Neural progenitor cell (in vitro differentiated cells): ENCODE results near the gene TMEM108. TPM values are rescaled to one million over a fixed set of nuclear protein-coding genes. Genes with fewer than 3 reads are reported as not detected.
A peak's percentile ranks its signal among the peaks of the same experiment; 100 is the strongest.

Experiments used
- DNase-seq: peaks from one replicate; pipeline ENCODE4 v3.0.0-alpha.2; 2016; ENCODE audit warnings: low spot score
- H2AFZ ChIP-seq: fragments of 200-600 bp; sonication (generic); replicated peaks from 2 replicates; pipeline ENCODE4 v1.6.1; 2016; ENCODE audit warnings: antibody characterized with exemption
- H3F3A ChIP-seq: fragments of 200-600 bp; sonication (generic); 2 replicates; pipeline ENCODE4 v1.6.1; 2016; ENCODE audit warnings: antibody characterized with exemption, low read depth
- H3K27ac ChIP-seq: fragments of 200-600 bp; sonication (generic); 2 replicates; pipeline ENCODE4 v1.5.1; 2016; ENCODE audit warnings: mild to moderate bottlenecking
- H3K27me3 ChIP-seq: fragments of 200-600 bp; sonication (generic); 2 replicates; pipeline ENCODE4 v1.6.1; 2016; ENCODE audit warnings: mild to moderate bottlenecking, moderate library complexity
- H3K36me3 ChIP-seq: fragments of 200-600 bp; sonication (generic); 2 replicates; pipeline ENCODE4 v1.5.1; 2016
- H3K4me1 ChIP-seq: fragments of 200-600 bp; sonication (generic); 2 replicates; pipeline ENCODE4 v1.6.1; 2016; ENCODE audit warnings: mixed run types
- H3K4me2 ChIP-seq: fragments of 200-600 bp; sonication (generic); 2 replicates; pipeline ENCODE4 v1.6.1; 2016
- H3K4me3 ChIP-seq: fragments of 200-600 bp; sonication (generic); 2 replicates; pipeline ENCODE4 v1.5.1; 2016
- H3K79me2 ChIP-seq: fragments of 200-600 bp; sonication (generic); 2 replicates; pipeline ENCODE4 v1.6.1; 2016; ENCODE audit warnings: low read depth
- H3K9ac ChIP-seq: fragments of 200-600 bp; sonication (generic); 2 replicates; pipeline ENCODE4 v1.6.1; 2016
- H3K9me3 ChIP-seq: fragments of 200-600 bp; sonication (generic); 2 replicates; pipeline ENCODE4 v1.5.1; 2016; ENCODE audit warnings: low read depth
- H4K20me1 ChIP-seq: fragments of 200-600 bp; sonication (generic); 2 replicates; pipeline ENCODE4 v1.6.1; 2016; ENCODE audit warnings: low read depth
- H3K27ac Mint-ChIP-seq: 3 replicates; pipeline ENCODE4 v1.8.0; 2021; ENCODE audit warnings: mixed read lengths
- H3K27me3 Mint-ChIP-seq: 2 replicates; pipeline ENCODE4 v1.8.0; 2022; ENCODE audit warnings: low read depth, mild to moderate bottlenecking, inconsistent platforms, moderate library complexity, mixed read lengths; ENCODE audit not compliant: insufficient read depth
- H3K36me3 Mint-ChIP-seq: 3 replicates; pipeline ENCODE4 v1.8.0; 2021; ENCODE audit warnings: mixed read lengths
- H3K4me1 Mint-ChIP-seq: 3 replicates; pipeline ENCODE4 v1.8.0; 2021; ENCODE audit warnings: mixed read lengths
- H3K4me3 Mint-ChIP-seq: 3 replicates; pipeline ENCODE4 v1.8.0; 2021; ENCODE audit warnings: mild to moderate bottlenecking, moderate library complexity, mixed read lengths
- H3K9me3 Mint-ChIP-seq: 3 replicates; pipeline ENCODE4 v1.8.0; 2020; ENCODE audit warnings: mixed read lengths
- EZH2 ChIP-seq: fragments of 200-600 bp; sonication (generic); IDR thresholded peaks from 2 replicates; pipeline ENCODE4 v1.6.1; 2017; ENCODE audit warnings: antibody characterized with exemption, mild to moderate bottlenecking, moderate library complexity
- EZH2phosphoT487 ChIP-seq: fragments of 200-600 bp; sonication (generic); IDR thresholded peaks from 2 replicates; pipeline ENCODE4 v1.6.1; 2017; ENCODE audit warnings: antibody characterized with exemption
- total RNA-seq: library from RNA; depleted of rRNA; stranded (reverse); fragments of >200 nt; gene quantifications from 2 replicates; pipeline ENCODE4 v1.2.3, GENCODE V29; 2015; ENCODE audit warnings: low replicate concordance
- TF ChIP-seq, protein P1 (sequence below): fragments of 200-600 bp; sonication (generic); IDR thresholded peaks from 2 replicates; pipeline ENCODE4 v1.5.1; 2017; ENCODE audit warnings: antibody characterized with exemption, mild to moderate bottlenecking

Gene TMEM108
- total RNA-seq, 1 donor from 2014 or later: 4.8 TPM

DNA sequence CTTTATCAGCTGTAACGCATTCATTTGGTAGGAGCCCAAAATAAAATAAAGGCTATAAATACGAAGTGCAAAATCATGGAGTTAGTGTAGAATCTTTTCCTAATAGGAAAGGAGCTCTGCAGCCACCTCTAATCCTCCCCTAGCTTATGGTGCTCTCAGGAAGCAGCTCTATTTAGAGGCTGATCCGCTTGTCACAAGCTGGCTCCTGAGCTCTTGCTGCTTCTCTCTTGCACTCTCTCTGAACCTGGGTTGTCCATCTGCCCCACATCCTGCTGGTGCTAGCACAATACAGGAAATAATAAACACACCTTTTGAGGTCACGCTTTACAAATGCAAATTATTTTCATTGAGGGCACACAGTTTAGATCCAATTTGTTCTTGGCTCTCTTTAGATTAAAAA lies 324.3 kb downstream of the TMEM108 start:
- H3K36me3 ChIP-seq: no peaks in the 10 kb centered on the region
- Mint-ChIP-seq H3K4me3 (no peak overlapping the region), H3K36me3 (no peaks in the 10 kb centered on the region), H3K9me3 (no peaks in the 10 kb centered on the region), H3K27ac (no peak overlapping the region), H3K4me1 (peaks cover 16% of the 10 kb centered on the region), H3K27me3 (peaks cover 2% of the 10 kb centered on the region)
- H3K27ac ChIP-seq: no peak overlapping the region
- no peak overlapping the region for H3K4me3 ChIP-seq
- no peaks in the 10 kb centered on the region for H3K9me3 ChIP-seq
- no peaks in the 10 kb centered on the region for H3F3A ChIP-seq
- no peak overlapping the region for H2AFZ ChIP-seq
- H3K4me2 ChIP-seq: peak overlapping the region; percentile 32
- H3K9ac ChIP-seq: no peak overlapping the region
- H4K20me1 ChIP-seq: no peaks in the 10 kb centered on the region
- H3K27me3 ChIP-seq: no peaks in the 10 kb centered on the region
- peaks cover 13% of the 10 kb centered on the region for H3K4me1 ChIP-seq
- H3K79me2 ChIP-seq: no peaks in the 10 kb centered on the region
- TF ChIP-seq EZH2 (no peak), EZH2phosphoT487 (no peak)
- DNase-seq: peak; percentile 35

DNA sequence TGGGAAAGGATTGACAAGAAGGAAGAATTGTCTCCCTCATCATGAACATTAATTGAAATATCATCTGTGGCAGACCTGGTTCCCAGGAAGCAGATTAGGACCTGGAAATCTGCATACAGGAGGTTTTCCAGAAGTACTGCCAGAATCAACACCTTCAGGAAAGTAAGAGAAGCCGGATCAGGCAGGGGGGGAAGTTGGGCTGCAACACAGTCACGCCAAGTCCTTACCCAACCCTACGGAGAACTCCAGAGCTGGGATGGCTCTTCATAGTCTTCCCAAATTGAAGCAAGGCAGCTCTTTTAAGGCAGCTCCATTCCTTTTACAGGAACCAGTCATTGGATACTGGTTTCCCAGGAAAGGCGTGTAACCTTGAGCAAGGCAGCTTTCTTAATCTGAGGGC lies 326.5 kb downstream of the TMEM108 start:
- DNase-seq: no peak

GRCh38 chr3:133366921-133367320 lies 328.7 kb downstream of the TMEM108 start:
- DNase-seq: no peak
- H3K36me3 Mint-ChIP-seq: no peaks in the 10 kb centered on the region
- H3K4me3 ChIP-seq: no peak overlapping the region
- H3K4me1 ChIP-seq: peaks cover 12% of the 10 kb centered on the region
- no peak overlapping the region for H3K4me2 ChIP-seq
- peaks cover 19% of the 10 kb centered on the region for H3K4me1 Mint-ChIP-seq
- H3K27ac ChIP-seq: no peak overlapping the region
- no peaks in the 10 kb centered on the region for H3K79me2 ChIP-seq
- H3K9me3 ChIP-seq: no peaks in the 10 kb centered on the region
- no peak overlapping the region for H3K9ac ChIP-seq
- no peaks in the 10 kb centered on the region for H3F3A ChIP-seq
- no peaks in the 10 kb centered on the region for H3K9me3 Mint-ChIP-seq
- no peak overlapping the region for H3K4me3 Mint-ChIP-seq
- H3K27me3 ChIP-seq: no peaks in the 10 kb centered on the region
- TF ChIP-seq EZH2 (no peak), EZH2phosphoT487 (no peak)
- TF ChIP-seq, protein P1, sequence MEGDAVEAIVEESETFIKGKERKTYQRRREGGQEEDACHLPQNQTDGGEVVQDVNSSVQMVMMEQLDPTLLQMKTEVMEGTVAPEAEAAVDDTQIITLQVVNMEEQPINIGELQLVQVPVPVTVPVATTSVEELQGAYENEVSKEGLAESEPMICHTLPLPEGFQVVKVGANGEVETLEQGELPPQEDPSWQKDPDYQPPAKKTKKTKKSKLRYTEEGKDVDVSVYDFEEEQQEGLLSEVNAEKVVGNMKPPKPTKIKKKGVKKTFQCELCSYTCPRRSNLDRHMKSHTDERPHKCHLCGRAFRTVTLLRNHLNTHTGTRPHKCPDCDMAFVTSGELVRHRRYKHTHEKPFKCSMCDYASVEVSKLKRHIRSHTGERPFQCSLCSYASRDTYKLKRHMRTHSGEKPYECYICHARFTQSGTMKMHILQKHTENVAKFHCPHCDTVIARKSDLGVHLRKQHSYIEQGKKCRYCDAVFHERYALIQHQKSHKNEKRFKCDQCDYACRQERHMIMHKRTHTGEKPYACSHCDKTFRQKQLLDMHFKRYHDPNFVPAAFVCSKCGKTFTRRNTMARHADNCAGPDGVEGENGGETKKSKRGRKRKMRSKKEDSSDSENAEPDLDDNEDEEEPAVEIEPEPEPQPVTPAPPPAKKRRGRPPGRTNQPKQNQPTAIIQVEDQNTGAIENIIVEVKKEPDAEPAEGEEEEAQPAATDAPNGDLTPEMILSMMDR: no peak
- no peak overlapping the region for H3K27ac Mint-ChIP-seq
- no peak overlapping the region for H2AFZ ChIP-seq
- no peaks in the 10 kb centered on the region for H4K20me1 ChIP-seq
- H3K36me3 ChIP-seq: no peaks in the 10 kb centered on the region
- peaks cover 2% of the 10 kb centered on the region for H3K27me3 Mint-ChIP-seq

More for the DNA sequence above, 326.5 kb downstream of the TMEM108 start:
- Histone ChIP-seq H2AFZ (no peak overlapping the region), H3K9me3 (no peaks in the 10 kb centered on the region), H3K27ac (no peak overlapping the region), H3K27me3 (no peaks in the 10 kb centered on the region), H3K4me1 (peaks cover 13% of the 10 kb centered on the region), H3K9ac (no peak overlapping the region), H3F3A (no peaks in the 10 kb centered on the region), H3K79me2 (no peaks in the 10 kb centered on the region), H4K20me1 (no peaks in the 10 kb centered on the region), H3K4me3 (no peak overlapping the region), H3K4me2 (no peak overlapping the region), H3K36me3 (no peaks in the 10 kb centered on the region)
- no peaks in the 10 kb centered on the region for H3K36me3 Mint-ChIP-seq
- H3K27ac Mint-ChIP-seq: no peak overlapping the region
- no peak overlapping the region for H3K4me3 Mint-ChIP-seq
- H3K9me3 Mint-ChIP-seq: no peaks in the 10 kb centered on the region
- TF ChIP-seq EZH2: no peak
- TF ChIP-seq, protein P1: no peak
- TF ChIP-seq EZH2phosphoT487: no peak
- H3K27me3 Mint-ChIP-seq: peaks cover 2% of the 10 kb centered on the region
- peaks cover 20% of the 10 kb centered on the region for H3K4me1 Mint-ChIP-seq

- no peak overlapping the region for H3K4me3 Mint-ChIP-seq
- no peaks in the 10 kb centered on the region for H3K36me3 ChIP-seq
- no peaks in the 10 kb centered on the region for H3K27me3 ChIP-seq
- no peak for TF ChIP-seq EZH2
- TF ChIP-seq EZH2phosphoT487: no peak
- TF ChIP-seq, protein P1: no peak
- no peaks in the 10 kb centered on the region for H3K79me2 ChIP-seq
- H2AFZ ChIP-seq: no peak overlapping the region
- no peaks in the 10 kb centered on the region for H3K36me3 Mint-ChIP-seq
- H3K9ac ChIP-seq: no peak overlapping the region
- H3K9me3 ChIP-seq: no peaks in the 10 kb centered on the region
- H3K4me1 Mint-ChIP-seq: peaks cover 14% of the 10 kb centered on the region
- H3K9me3 Mint-ChIP-seq: no peaks in the 10 kb centered on the region
- H4K20me1 ChIP-seq: no peaks in the 10 kb centered on the region
- no peak overlapping the region for H3K4me3 ChIP-seq
- H3K4me1 ChIP-seq: peaks cover 7% of the 10 kb centered on the region
- no peak overlapping the region for H3K27ac Mint-ChIP-seq
- H3K27me3 Mint-ChIP-seq: peaks cover 2% of the 10 kb centered on the region
- no peak for DNase-seq
- no peak overlapping the region for H3K4me2 ChIP-seq
- no peak overlapping the region for H3K27ac ChIP-seq
- no peaks in the 10 kb centered on the region for H3F3A ChIP-seq
These were observed 329.2 kb downstream of the TMEM108 start for GRCh38 chr3:133367403-133367802.
